GM04503 (cell line): Measurements from ENCODE around the gene MRPS24.
"Not testable (repeated sequence)": the region's sequence is repeated elsewhere in the genome, so short reads cannot be mapped to it uniquely, and the experiment has no call there.

Experiments
- DNase-seq: peaks from one replicate; pipeline ENCODE4 v3.0.0-alpha.2; 2012; ENCODE audit warnings: low read depth

The MRPS24 gene

GRCh38 chr7:43838201-43838658 lies 31.1 kb downstream of the MRPS24 start:
- no peak for DNase-seq

- DNase-seq, result no peak
These were observed 34.7 kb downstream of the MRPS24 start for GRCh38 chr7:43834463-43835251.

- not testable (repeated sequence) for DNase-seq
These were observed 38.4 kb downstream of the MRPS24 start for GRCh38 chr7:43830917-43831316.

- no peak for DNase-seq
These were observed 43.9 kb downstream of the MRPS24 start for GRCh38 chr7:43825391-43825808.

- no peak for DNase-seq
These were observed 44.4 kb downstream of the MRPS24 start for GRCh38 chr7:43824963-43825362.

- not testable (repeated sequence) for DNase-seq
These were observed 44.8 kb downstream of the MRPS24 start for GRCh38 chr7:43824513-43824912.

GRCh38 chr7:43823941-43824340 lies 45.4 kb downstream of the MRPS24 start:
- no peak for DNase-seq

- not testable (repeated sequence) for DNase-seq
These were observed 45.9 kb downstream of the MRPS24 start for GRCh38 chr7:43823425-43823824.
